HG03439 (cell line): ENCODE results near the gene PSG6.
"Not testable (repeated sequence)": the region's sequence is repeated elsewhere in the genome, so short reads cannot be mapped to it uniquely, and the experiment has no call there.

Source experiments
- ATAC-seq: cut with Tn5 transposase; IDR thresholded peaks from one replicate; pipeline ENCODE4 v1.9.1; 2021; ENCODE audit warnings: mild to moderate bottlenecking, moderate library complexity; ENCODE audit not compliant: unreplicated experiment

PSG6 gene

GRCh38 chr19:42911731-42912130 lies 6.0 kb downstream of the PSG6 start:
- not testable (repeated sequence) for ATAC-seq

- not testable (repeated sequence) for ATAC-seq
Measured at GRCh38 chr19:42906162-42906561, 11.5 kb downstream of the PSG6 start.

- not testable (repeated sequence) for ATAC-seq
Measured at GRCh38 chr19:42900561-42900960, 17.1 kb downstream of the PSG6 start.

- ATAC-seq: not testable (repeated sequence)
Measured at GRCh38 chr19:42899674-42900073, 18.0 kb downstream of the PSG6 start.

GRCh38 chr19:42899110-42899509 lies 18.6 kb downstream of the PSG6 start:
- not testable (repeated sequence) for ATAC-seq

- ATAC-seq: not testable (repeated sequence)
Measured at GRCh38 chr19:42898656-42899055, 19.0 kb downstream of the PSG6 start.

- not testable (repeated sequence) for ATAC-seq
Measured at GRCh38 chr19:42897729-42898128, 20.0 kb downstream of the PSG6 start.

- not testable (repeated sequence) for ATAC-seq
Measured at GRCh38 chr19:42890446-42890845, 27.2 kb downstream of the PSG6 start.

- not testable (repeated sequence) for ATAC-seq
Measured at GRCh38 chr19:42887876-42888445, 29.7 kb downstream of the PSG6 start.

GRCh38 chr19:42882730-42883129 lies 35.0 kb downstream of the PSG6 start:
- ATAC-seq: not testable (repeated sequence)

- not testable (repeated sequence) for ATAC-seq
Measured at GRCh38 chr19:42882010-42882409, 35.7 kb downstream of the PSG6 start.

- not testable (repeated sequence) for ATAC-seq
Measured at GRCh38 chr19:42881279-42881678, 36.4 kb downstream of the PSG6 start.

- ATAC-seq: not testable (repeated sequence)
Measured at GRCh38 chr19:42880621-42881020, 37.1 kb downstream of the PSG6 start.

- no peak for ATAC-seq
Measured at GRCh38 chr19:42879613-42880012, 38.1 kb downstream of the PSG6 start, which contains the start of gene PSG1. Gene PSG1 (minus strand): TSS chr19:42879713. CDS start chr19:42879581, 132 bp downstream.

GRCh38 chr19:42876596-42876995 lies 41.1 kb downstream of the PSG6 start:
- ATAC-seq: not testable (repeated sequence)

GRCh38 chr19:42875881-42876280 lies 41.8 kb downstream of the PSG6 start:
- not testable (repeated sequence) for ATAC-seq

GRCh38 chr19:42874901-42875813 lies 42.5 kb downstream of the PSG6 start:
- not testable (repeated sequence) for ATAC-seq

- ATAC-seq: not testable (repeated sequence)
Measured at GRCh38 chr19:42874136-42874535, 43.6 kb downstream of the PSG6 start.

GRCh38 chr19:42872608-42873007 lies 45.1 kb downstream of the PSG6 start:
- ATAC-seq: no peak

GRCh38 chr19:42857544-42857867 lies 60.2 kb downstream of the PSG6 start:
- no peak for ATAC-seq

- not testable (repeated sequence) for ATAC-seq
Measured at GRCh38 chr19:42856866-42857543, 60.7 kb downstream of the PSG6 start.
